Osteoblast (primary cell): ENCODE data around the gene PPIL6. TPM values are rescaled to one million over a fixed set of nuclear protein-coding genes. Genes with fewer than 3 reads are reported as not detected.
"Not testable (repeated sequence)": the region's sequence is repeated elsewhere in the genome, so short reads cannot be mapped to it uniquely, and the experiment has no call there.

Experiments used
- DNase-seq: peaks from one replicate; pipeline ENCODE4 v3.0.0; 2011; ENCODE audit warnings: low spot score, mixed read lengths; ENCODE audit not compliant: insufficient read length; ENCODE audit errors: missing footprints
- H2AFZ ChIP-seq: 2 replicates; pipeline ENCODE4 v1.6.0; 2011; ENCODE audit warnings: mild to moderate bottlenecking, low read length
- H3K27ac ChIP-seq: 2 replicates; pipeline ENCODE4 v1.5.1; 2011; ENCODE audit warnings: mild to moderate bottlenecking, low read depth, low read length, moderate library complexity
- H3K27me3 ChIP-seq: 2 replicates; pipeline ENCODE4 v1.6.0; 2012; ENCODE audit warnings: mild to moderate bottlenecking, control low read depth, inconsistent platforms, low read length, moderate library complexity; ENCODE audit not compliant: insufficient read depth
- H3K36me3 ChIP-seq: 2 replicates; pipeline ENCODE4 v1.5.1; 2011; ENCODE audit warnings: mild to moderate bottlenecking, low read length, control low read depth, moderate library complexity; ENCODE audit not compliant: insufficient read depth
- H3K4me1 ChIP-seq: 2 replicates; pipeline ENCODE4 v1.5.1; 2011; ENCODE audit warnings: mild to moderate bottlenecking, low read length, control low read depth, moderate library complexity; ENCODE audit not compliant: insufficient read depth
- H3K4me2 ChIP-seq: 2 replicates; pipeline ENCODE4 v1.6.0; 2011; ENCODE audit warnings: mild to moderate bottlenecking, low read length; ENCODE audit not compliant: insufficient read depth
- H3K4me3 ChIP-seq: fragments of 200-600 bp; sonication (generic); 3 replicates; pipeline ENCODE4 v1.5.1; 2012; ENCODE audit warnings: mild to moderate bottlenecking, low read length, inconsistent platforms; ENCODE audit not compliant: insufficient read depth
- H3K79me2 ChIP-seq: 2 replicates; pipeline ENCODE4 v1.6.0; 2012; ENCODE audit warnings: mild to moderate bottlenecking, low read length, control low read depth, inconsistent platforms; ENCODE audit not compliant: insufficient read depth
- H3K9me3 ChIP-seq: 2 replicates; pipeline ENCODE4 v1.5.1; 2011; ENCODE audit warnings: low read depth, low read length, control low read depth
- H4K20me1 ChIP-seq: 2 replicates; pipeline ENCODE4 v1.6.0; 2012; ENCODE audit warnings: mild to moderate bottlenecking, low read length, control low read depth; ENCODE audit not compliant: insufficient read depth
- total RNA-seq: library from RNA; depleted of rRNA; stranded (reverse); fragments of >200 nt; gene quantifications from 2 replicates; pipeline ENCODE4 v1.2.3, GENCODE V29; 2012
- TF ChIP-seq, protein P1 (sequence below): IDR thresholded peaks from 2 replicates; pipeline ENCODE4 v1.5.1; 2011; ENCODE audit warnings: mild to moderate bottlenecking, low read depth, low read length, moderate library complexity; ENCODE audit errors: extremely low read depth

PPIL6 gene
- total RNA-seq, 1 donor = 5.8 TPM

DNA sequence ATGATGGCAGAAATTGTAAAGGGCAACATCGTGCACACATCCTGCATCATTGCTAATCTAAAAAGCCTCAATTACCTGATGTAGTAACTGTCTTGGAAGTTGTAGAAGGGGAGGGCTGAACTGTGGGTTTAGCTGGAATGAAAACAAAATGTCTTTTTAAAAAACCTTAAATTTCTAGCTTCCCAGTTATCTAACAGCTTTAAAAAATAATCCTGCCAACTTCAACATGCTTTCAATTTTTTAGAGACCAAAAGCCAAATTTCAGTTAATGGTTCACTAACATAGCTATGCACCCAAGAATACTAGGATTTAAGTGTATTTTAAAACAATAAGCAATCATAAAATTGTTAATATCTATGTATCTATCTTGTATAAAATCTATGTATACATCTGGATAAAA lies 70.1 kb downstream of the PPIL6 start:
- TF ChIP-seq, protein P1, sequence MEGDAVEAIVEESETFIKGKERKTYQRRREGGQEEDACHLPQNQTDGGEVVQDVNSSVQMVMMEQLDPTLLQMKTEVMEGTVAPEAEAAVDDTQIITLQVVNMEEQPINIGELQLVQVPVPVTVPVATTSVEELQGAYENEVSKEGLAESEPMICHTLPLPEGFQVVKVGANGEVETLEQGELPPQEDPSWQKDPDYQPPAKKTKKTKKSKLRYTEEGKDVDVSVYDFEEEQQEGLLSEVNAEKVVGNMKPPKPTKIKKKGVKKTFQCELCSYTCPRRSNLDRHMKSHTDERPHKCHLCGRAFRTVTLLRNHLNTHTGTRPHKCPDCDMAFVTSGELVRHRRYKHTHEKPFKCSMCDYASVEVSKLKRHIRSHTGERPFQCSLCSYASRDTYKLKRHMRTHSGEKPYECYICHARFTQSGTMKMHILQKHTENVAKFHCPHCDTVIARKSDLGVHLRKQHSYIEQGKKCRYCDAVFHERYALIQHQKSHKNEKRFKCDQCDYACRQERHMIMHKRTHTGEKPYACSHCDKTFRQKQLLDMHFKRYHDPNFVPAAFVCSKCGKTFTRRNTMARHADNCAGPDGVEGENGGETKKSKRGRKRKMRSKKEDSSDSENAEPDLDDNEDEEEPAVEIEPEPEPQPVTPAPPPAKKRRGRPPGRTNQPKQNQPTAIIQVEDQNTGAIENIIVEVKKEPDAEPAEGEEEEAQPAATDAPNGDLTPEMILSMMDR = no peak
- Histone ChIP-seq H3K4me2 (no peak overlapping the region), H3K4me1 (peaks cover 14% of the 10 kb centered on the region), H3K27ac (no peak overlapping the region), H3K4me3 (no peak overlapping the region), H3K79me2 (peaks cover 72% of the 10 kb centered on the region), H3K9me3 (no peaks in the 10 kb centered on the region), H4K20me1 (peaks cover 17% of the 10 kb centered on the region), H3K27me3 (no peaks in the 10 kb centered on the region), H2AFZ (no peak overlapping the region), H3K36me3 (peaks cover 68% of the 10 kb centered on the region)
- DNase-seq = no peak

GRCh38 chr6:109369728-109370127 lies 70.7 kb downstream of the PPIL6 start:
- peaks cover 68% of the 10 kb centered on the region for H3K36me3 ChIP-seq
- H3K4me1 ChIP-seq = peaks cover 14% of the 10 kb centered on the region
- H3K9me3 ChIP-seq = no peaks in the 10 kb centered on the region
- H3K27me3 ChIP-seq = no peaks in the 10 kb centered on the region
- peaks cover 72% of the 10 kb centered on the region for H3K79me2 ChIP-seq
- peaks cover 17% of the 10 kb centered on the region for H4K20me1 ChIP-seq
- no peak for DNase-seq
- H3K27ac ChIP-seq = no peak overlapping the region
- no peak overlapping the region for H3K4me3 ChIP-seq
- H2AFZ ChIP-seq = no peak overlapping the region
- TF ChIP-seq, protein P1 = no peak
- H3K4me2 ChIP-seq = no peak overlapping the region

GRCh38 chr6:109364382-109365078 lies 75.9 kb downstream of the PPIL6 start:
- H3K9me3 ChIP-seq, H3K27ac ChIP-seq, DNase-seq, H3K27me3 ChIP-seq, H3K4me3 ChIP-seq, H3K4me1 ChIP-seq, H2AFZ ChIP-seq, H3K4me2 ChIP-seq: not testable (repeated sequence)
- Histone ChIP-seq H3K79me2 (peaks cover 57% of the 10 kb centered on the region), H3K36me3 (peaks cover 62% of the 10 kb centered on the region), H4K20me1 (peaks cover 21% of the 10 kb centered on the region)

DNA sequence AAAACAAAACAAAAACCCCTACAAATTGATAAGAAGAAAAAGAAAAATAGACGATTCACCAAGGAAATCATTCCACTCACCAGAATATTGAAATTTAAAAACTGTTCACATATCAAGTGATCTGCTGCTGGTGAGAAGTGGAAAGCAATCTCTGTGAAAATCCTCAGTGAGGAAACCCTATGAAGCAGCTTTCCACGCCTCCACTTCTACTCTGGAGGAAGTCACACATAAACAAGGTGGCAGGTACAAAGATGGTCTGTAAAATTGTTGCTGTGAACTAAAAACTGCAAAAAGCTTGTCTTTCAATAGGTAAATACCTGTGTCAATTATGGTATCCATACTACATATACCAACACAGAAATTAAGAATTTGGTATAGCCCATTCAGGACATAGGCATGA lies 76.7 kb downstream of the PPIL6 start:
- peaks cover 51% of the 10 kb centered on the region for H3K79me2 ChIP-seq
- H3K4me2 ChIP-seq = no peak overlapping the region
- H3K27ac ChIP-seq = no peak overlapping the region
- H3K36me3 ChIP-seq = peaks cover 62% of the 10 kb centered on the region
- H3K4me1 ChIP-seq = no peaks in the 10 kb centered on the region
- no peak overlapping the region for H2AFZ ChIP-seq
- H4K20me1 ChIP-seq = peaks cover 21% of the 10 kb centered on the region
- no peak for DNase-seq
- H3K4me3 ChIP-seq = no peak overlapping the region
- H3K9me3 ChIP-seq = no peaks in the 10 kb centered on the region
- H3K27me3 ChIP-seq = no peaks in the 10 kb centered on the region
- TF ChIP-seq, protein P1 = no peak
